GM10266 (cell line): ENCODE data around the gene PGAP6.

Experiments
- DNase-seq: peaks from one replicate; pipeline ENCODE4 v3.0.0; 2012; ENCODE audit errors: extremely low spot score
- TF ChIP-seq, protein P1 (sequence below): IDR thresholded peaks from 2 replicates; pipeline ENCODE4 v1.5.1; 2012; ENCODE audit warnings: mild to moderate bottlenecking, low read depth; ENCODE audit not compliant: control insufficient read depth, insufficient read depth; ENCODE audit errors: missing control alignments

The PGAP6 gene

DNA sequence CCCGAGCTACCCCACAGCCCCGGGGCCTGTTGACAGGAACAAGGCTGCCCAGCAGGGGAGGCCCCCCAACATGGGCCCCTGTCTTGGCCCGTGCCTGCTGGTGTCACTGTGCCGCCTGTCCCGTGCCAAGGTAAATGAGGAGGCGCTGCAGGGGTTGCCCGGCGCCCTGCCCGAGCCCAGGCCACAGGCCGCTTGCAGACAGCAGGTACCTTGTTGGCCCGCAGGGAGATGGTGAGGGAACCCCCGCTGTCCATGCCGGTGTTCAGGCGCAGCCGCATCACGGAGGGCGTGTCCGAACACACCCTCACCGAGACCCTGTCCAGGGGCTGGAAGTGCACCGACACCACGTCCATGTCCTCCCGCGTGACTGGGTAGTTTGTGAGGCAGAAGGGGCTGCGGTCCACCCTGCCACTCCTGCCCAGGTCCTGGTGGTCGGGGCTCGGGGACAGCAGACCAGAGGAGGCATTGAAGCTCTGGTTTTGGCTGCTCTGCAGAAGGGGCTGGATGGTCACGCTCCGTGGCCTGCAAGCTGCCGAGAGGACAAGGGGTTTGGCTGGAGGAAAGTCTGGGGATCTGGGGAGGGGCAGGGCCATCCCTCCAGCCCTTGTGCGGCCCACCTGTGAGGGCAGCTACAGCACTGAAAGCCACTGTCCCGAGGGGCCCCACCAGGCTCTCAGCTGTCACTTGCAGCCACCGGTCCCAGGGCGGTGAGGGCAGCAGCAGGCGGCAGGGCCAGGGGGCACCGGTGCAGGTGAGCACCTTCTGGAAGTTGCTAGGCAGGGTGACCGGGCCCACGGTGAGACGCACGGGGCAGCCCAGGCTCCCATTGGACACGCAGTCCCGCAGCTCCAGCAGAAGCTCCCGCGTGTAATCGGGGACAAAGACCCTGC, 5.6 kb downstream of the PGAP6 start:
- TF ChIP-seq, protein P1, sequence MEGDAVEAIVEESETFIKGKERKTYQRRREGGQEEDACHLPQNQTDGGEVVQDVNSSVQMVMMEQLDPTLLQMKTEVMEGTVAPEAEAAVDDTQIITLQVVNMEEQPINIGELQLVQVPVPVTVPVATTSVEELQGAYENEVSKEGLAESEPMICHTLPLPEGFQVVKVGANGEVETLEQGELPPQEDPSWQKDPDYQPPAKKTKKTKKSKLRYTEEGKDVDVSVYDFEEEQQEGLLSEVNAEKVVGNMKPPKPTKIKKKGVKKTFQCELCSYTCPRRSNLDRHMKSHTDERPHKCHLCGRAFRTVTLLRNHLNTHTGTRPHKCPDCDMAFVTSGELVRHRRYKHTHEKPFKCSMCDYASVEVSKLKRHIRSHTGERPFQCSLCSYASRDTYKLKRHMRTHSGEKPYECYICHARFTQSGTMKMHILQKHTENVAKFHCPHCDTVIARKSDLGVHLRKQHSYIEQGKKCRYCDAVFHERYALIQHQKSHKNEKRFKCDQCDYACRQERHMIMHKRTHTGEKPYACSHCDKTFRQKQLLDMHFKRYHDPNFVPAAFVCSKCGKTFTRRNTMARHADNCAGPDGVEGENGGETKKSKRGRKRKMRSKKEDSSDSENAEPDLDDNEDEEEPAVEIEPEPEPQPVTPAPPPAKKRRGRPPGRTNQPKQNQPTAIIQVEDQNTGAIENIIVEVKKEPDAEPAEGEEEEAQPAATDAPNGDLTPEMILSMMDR: no peak
- no peak for DNase-seq

DNA sequence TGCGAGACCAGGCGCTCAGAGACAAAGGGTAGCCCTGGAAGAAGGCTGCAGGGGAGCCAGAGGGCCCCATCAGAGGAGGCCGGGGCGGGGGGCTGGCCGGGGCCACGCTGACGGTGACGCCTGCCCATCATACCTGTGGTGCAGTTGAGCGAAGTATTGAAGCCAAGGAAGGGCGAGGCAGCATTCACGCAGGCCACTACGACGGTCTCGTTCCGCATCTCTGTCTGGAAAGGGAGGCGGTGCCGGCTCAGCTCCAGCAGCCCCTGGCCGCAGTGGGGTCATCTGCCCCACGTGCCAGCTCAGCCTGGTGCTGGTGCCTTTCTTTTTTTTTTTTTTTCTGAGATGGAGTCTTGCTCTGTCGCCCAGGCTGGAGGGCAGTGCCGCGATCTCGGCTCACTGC, 6.6 kb downstream of the PGAP6 start:
- TF ChIP-seq, protein P1: no peak
- no peak for DNase-seq

DNA sequence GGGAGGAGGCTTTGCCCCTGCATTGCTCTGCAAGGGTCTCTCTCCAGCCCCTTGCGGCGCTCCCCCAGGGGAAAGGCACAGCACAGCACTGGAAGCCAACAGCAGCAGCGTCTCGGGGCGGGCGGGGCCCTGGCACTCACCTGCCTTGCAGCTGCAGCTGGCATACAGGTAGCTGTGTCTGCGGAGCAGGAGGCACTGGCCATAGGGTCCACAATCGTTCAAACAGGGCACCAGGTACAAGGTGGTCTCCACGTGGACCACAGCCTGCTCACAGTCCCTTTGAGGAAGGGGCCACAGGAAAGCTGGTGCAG, 7.2 kb downstream of the PGAP6 start:
- TF ChIP-seq, protein P1: no peak
- DNase-seq: no peak

DNA sequence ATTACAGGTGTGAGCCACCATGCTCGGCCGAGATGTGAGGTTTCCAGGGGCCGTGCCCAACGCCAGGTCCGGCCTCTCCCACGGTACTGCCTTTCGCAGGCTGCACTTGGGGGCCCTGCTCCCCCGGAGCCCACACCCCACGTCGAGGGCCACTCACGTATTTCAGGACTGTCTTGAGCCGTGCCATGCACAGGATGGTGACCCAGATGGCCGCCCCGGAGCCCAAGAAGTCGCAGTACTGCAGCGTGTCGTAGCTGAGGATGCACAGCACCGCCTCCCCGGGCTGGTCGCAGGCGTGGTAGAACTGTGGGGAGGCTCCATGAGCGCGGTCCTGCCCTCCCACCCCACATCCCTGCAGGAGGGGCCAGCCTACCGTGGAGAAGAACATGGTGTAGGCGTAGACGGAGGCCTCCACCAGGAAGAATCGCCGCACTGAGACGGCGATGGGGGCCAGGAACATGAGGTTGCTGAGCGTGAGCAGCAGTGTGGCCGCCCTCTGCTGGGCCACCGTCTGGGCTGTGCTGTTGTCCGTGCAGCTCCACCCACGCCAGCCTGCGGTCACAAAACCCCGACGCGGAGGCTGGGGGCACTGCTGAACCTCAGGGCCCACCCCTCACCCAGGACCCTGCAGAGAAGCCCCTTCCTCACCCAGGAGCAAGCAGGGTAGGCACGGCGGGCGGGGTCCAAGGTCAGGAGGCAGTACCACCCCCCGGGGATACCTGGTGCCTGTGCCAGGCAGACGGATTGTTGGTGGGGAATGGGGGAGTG, 7.7 kb downstream of the PGAP6 start:
- no peak for DNase-seq
- TF ChIP-seq, protein P1: no peak

DNA sequence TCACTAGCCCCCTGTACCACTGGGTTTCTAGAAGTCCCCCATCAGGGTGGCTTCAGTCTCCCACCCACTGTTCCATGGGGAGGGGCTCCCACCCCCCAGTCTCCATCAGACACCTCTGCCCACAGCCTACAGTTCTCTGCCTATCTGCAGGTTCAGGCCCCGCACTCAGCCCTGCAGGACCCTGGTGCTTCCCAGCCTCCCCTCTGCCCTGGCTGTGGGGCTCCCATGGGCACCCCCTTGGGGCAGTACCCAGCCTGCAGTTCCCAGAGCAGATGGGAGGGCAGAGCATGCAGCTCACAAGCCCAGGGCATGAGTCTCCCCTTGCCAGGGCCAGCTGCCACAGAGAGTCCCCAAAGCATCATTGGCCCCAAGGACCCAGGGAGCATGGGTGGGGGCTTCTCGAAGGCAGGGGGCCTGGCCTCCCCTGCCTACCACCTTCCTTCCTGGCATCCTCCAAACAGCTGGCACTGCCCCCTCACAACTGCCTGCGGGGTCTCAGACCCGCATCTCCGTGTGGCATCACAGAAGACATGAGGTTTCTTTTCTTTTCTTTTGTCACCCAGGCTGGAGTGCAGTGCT, 8.7 kb downstream of the PGAP6 start:
- TF ChIP-seq, protein P1: no peak
- DNase-seq: no peak

DNA sequence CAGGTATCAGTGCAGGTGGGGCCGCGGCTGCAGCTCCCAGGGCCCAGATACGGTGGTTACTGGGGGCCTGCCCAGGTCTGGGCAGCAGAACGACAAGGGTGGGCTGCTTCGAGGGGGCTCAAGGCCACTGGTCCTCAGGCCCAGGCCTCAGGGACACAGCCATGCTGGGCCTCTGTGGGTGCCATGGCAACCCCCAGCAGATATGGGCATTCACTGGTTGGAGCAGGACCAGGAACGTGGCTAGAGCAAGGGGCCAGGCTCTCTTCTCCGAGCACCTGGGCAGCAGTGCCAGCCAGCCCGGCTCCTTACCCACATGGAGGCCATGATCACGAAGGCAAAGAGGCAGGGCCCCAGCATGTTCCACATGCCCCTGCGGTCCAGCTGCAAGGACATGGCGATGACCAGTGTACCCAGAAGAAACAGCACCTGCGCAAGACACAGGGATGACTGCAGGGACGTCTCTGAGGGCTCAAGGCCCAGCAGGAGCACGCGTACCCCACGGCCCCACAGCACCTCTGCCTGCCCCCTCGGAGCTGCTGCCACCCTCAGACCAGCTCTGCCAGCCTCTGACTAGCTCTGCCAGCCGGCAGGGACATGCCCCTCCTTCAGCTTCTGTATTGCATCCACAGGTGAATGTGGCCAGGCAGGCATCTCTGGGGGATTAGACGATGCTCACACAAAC, 9.3 kb downstream of the PGAP6 start:
- no peak for DNase-seq
- TF ChIP-seq, protein P1: no peak
